A673 (cell line): Measurements from ENCODE around the gene ATAD5.

ENCODE experiments used
- EZH2 ChIP-seq: fragments of 200-600 bp; sonication (generic); IDR thresholded peaks from 2 replicates; pipeline ENCODE4 v1.6.1; 2017; ENCODE audit warnings: borderline replicate concordance, low read depth, mild to moderate bottlenecking, mixed read lengths, antibody characterized with exemption, low read length; ENCODE audit not compliant: poor library complexity, severe bottlenecking
- TF ChIP-seq, protein P1 (sequence below): fragments of 300-800, 200-600 bp; sonication (generic); conservative IDR thresholded peaks from 2 replicates; pipeline ENCODE4 v1.5.1; 2017; ENCODE audit warnings: low read depth, mild to moderate bottlenecking, antibody characterized with exemption, low read length, moderate library complexity, mixed read lengths

DNA sequence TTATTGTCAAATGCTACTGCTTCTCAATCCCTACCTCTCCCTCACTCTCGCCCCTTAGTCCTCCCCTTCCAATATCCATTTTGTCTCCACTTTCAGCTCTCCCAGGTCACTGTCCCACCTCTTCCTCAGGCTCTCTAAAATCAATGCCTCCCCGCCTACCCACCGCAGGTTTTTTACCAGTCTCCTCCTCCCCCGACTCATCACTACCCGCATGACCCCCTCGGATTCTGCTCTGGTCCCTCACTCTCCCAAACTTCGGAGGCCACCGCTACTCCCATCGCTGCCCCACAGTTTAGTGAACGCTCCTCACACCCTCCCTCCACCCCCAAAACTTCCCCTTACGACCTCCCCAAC lies 7.8 kb upstream of the ATAD5 start:
- TF ChIP-seq, protein P1, sequence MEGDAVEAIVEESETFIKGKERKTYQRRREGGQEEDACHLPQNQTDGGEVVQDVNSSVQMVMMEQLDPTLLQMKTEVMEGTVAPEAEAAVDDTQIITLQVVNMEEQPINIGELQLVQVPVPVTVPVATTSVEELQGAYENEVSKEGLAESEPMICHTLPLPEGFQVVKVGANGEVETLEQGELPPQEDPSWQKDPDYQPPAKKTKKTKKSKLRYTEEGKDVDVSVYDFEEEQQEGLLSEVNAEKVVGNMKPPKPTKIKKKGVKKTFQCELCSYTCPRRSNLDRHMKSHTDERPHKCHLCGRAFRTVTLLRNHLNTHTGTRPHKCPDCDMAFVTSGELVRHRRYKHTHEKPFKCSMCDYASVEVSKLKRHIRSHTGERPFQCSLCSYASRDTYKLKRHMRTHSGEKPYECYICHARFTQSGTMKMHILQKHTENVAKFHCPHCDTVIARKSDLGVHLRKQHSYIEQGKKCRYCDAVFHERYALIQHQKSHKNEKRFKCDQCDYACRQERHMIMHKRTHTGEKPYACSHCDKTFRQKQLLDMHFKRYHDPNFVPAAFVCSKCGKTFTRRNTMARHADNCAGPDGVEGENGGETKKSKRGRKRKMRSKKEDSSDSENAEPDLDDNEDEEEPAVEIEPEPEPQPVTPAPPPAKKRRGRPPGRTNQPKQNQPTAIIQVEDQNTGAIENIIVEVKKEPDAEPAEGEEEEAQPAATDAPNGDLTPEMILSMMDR: no peak
- TF ChIP-seq EZH2: no peak
